GM20000 (cell line): ENCODE results near the gene ADGRB2.
A peak's percentile ranks its signal among the peaks of the same experiment; 100 is the strongest.

Source experiments
- DNase-seq: peaks from one replicate; pipeline ENCODE4 v3.0.0; 2012; ENCODE audit warnings: low spot score
- CTCF ChIP-seq: IDR thresholded peaks from 2 replicates; pipeline ENCODE4 v1.5.1; 2012; ENCODE audit warnings: mild to moderate bottlenecking, control low read depth; ENCODE audit errors: extremely low read depth, missing control alignments

ADGRB2 gene

DNA sequence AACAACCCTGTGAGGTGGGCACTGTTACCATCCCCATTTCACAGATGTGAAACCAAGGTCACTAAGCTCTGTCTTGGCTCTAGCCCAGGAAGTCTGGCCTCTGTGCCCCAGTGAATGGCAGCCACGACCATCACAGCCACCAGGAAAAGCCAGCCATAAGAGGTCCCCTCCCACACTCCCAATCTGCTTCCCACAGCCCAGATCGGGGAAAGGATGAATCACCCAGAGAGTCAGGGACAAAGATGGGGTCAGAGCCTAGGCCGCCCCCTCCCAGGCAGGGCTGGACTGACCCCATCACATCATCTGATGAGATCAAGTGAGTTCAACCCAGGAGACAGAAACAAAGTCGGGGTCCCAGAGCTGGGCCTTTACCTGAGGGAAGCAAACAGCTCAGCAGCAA, 37.4 kb downstream of the ADGRB2 start:
- no peak for DNase-seq
- TF ChIP-seq CTCF: no peak

DNA sequence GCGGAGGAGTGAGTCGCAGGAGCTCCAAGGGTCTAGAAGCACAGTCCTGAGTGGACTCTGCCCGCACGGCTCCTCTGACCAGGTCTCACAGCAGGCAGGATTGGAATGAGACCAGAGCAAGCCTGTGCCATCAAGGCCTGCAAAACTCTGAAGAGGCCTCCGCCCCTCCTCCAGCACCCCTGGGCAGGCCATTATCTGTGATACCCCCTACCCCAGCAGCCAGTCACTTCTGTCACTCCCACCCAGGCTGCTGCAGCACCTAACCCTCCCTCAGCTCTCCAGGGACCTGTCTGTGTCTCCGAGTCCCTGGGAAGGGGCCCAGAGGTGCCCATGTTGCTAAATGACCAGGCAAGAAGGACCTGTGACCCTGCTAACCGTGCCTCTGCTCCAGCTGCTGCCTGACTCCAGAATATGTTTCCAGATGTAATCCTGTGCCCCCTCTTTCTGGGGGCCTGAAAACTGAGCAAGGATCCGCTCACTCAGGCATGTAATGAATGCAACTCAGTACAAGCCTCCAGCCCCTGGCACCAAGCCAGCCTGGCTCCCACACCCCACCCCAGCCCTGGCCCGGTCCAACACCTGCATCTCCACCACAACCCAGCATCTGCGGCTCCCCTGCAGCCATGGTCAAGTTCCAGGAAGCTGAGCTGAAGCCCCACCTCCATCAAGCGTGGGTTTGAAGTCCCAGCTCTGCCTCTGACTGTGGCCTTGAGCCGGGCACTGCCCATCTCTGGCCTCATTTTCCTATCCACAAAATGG, 38.2 kb downstream of the ADGRB2 start:
- no peak for TF ChIP-seq CTCF
- DNase-seq: no peak

GRCh38 chr1:31725134-31725533, 39.0 kb downstream of the ADGRB2 start:
- DNase-seq: no peak
- no peak for TF ChIP-seq CTCF

DNA sequence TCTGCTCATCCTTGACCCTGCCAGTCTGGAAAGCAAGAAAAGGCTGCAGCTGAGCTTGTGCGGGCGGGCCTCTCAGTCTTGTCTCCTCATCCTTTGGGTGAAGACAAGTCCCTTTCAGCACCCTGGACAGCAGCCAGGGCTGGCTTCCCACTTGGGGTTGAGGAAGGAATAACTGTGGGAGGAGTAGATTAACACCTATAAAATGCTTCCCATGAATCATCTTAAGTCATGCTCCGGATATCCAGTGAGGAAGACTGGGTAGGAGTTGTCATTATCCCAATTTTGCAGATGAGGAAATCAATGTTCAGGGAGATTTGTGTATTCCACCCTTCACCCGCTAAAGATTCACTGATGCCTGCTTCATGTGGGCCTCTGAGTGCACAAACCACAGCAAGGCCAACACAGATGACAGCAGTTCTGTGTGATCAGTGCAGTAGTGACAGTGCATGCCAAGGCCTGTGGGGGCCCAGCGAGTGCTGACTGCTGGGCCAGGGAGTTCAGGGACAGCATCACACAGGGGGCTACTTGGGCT, 40.2 kb downstream of the ADGRB2 start:
- TF ChIP-seq CTCF: no peak
- peak; percentile 75 for DNase-seq

DNA sequence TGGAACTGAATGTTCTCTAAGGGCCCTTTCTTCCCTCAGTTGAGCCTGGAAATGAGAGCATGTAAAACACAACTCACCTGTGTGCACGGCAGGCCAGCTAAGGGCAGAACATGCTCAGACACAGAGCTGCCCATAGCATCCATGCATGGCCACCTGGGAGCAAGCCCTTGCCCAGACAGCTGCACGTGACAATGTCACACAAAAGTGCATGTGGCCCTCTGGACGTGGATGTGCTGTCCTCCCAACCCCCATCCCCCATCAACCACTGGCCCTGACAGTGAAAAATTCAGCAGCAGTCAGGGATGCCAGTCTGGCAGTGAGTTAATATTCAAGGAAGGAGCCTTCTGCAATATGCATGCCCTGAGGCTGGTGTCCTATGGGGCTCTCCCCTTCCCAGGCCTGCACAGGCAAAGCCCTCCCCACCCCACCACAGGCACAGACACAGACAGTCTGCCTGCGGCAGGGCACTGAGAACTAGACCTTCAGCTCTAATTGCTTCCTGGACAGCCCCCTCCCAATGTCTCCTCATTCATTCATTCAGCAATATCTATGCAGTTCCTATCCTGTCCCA, 45.7 kb downstream of the ADGRB2 start:
- no peak for TF ChIP-seq CTCF
- no peak for DNase-seq

DNA sequence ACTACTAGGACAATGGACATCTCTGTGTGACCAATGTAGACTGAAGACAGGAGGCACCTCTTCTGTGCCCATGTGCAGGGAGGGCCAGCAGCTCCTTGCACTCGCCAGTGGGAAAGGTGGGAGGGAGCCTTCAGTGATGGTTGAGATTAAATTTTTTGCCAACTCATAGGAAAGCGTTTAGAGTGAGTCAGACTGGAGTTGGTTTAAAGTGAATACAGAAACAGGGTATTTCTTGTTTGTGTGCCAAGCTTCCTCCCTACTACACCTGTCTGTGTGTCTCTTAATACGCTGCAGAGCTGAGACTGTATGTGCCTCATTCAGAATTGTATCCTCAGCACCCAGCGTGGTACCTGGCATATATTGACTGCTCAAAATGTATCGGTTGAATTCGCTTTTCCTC, 46.8 kb downstream of the ADGRB2 start:
- TF ChIP-seq CTCF: no peak
- DNase-seq: no peak

- TF ChIP-seq CTCF: no peak
- DNase-seq: no peak
These were observed 48.3 kb downstream of the ADGRB2 start for GRCh38 chr1:31715873-31716220.
